NCI-H510A (cell line): ENCODE results near the gene MYOG.

ENCODE experiments used
- DNase-seq: peaks from one replicate; lab custom pipeline; 2025; lab: John Stamatoyannopoulos, UW

The MYOG gene

GRCh38 chr1:203090421-203091198 is 4.8 kb upstream of the MYOG start:
- no peak for DNase-seq

DNA sequence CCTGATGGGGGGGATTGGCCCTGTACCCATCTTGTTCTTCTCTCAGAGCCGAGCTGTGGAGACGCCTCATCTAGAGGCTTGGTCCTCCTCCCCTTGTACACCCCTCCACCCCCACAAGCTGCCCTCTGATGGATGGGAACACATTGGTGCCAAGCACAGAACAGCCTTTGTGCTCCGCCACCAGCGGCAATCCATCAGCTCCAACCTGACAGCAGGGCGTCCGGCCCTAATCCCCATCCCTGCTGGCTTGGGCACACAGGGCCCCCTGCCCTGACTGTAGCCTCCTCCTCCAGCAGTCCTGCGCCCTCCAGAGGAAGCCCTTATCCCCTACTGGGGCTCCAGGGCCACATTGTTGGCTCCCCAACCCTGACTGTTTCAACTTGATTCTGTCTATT is 3.8 kb upstream of the MYOG start:
- DNase-seq = no peak

GRCh38 chr1:203089001-203089650 is 3.3 kb upstream of the MYOG start:
- DNase-seq = no peak

- no peak for DNase-seq
Measured at GRCh38 chr1:203088441-203088840, 2.6 kb upstream of the MYOG start.

GRCh38 chr1:203086992-203087763 is 1.4 kb upstream of the MYOG start:
- no peak for DNase-seq

GRCh38 chr1:203084588-203085527 is 954 bp downstream of the MYOG start:
- no peak for DNase-seq

DNA sequence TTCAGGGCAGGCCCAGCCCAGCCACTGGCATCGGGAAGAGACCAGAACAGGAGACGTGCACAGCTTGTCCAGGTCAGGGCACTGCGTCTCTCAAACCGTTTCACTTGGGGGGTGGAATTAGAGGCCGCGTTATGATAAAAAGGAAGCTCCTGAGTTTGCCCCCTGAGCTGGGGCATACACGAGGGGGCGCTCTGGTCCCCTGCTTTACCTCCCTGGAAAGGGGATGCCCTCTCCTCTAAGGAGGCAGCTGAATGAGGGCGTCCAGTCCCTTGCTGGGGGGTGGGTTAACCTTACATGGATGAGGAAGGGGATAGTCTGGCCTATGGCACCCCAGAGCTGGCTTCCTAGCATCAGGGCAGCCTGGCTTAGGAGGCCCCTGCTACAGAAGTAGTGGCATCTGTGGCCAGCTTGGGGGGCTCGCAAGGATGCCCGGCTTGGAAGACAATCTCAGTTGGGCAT is 2.3 kb downstream of the MYOG start:
- DNase-seq = no peak

DNA sequence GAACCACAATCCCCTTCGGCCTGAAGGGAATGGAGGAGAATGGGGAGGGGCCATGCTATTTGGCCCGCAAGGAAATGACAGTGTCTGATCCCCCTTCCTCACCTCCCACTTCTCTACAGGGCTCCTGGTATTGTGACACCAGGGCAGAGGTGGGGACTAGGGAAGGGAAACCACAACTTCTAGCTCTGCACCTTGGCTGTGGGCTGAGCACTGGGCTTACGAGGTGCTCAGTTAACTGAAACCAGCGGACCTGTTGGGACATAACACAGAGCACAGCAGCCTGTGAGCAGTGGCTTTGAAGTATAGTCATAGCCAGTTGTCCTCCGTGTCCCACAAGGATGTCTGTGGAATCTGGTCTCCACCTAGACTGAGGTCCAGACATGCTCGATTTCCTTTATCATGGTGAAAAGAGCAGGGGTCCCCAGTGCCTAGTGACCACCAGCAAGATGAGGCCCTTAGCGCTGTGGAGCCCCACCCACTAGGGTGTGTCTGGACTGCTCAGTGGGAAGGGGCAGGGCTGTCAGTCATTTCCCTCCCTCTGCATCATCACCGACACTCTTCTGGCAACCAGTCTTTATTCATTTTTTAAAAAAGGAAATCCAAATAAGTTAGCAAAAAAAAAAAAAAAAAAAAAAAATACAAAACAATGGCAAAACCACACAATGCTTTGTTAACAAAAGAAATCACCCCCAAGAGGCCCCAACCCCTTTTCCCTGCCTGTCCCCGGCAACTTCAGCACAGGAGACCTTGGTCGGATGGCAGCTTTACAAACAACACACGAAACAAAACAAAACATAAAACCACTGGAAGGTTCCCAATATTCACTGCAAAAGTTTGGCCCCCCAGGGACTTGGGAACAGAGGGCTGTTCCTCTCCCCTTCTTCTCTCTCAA is 3.0 kb downstream of the MYOG start:
- DNase-seq = no peak

DNA sequence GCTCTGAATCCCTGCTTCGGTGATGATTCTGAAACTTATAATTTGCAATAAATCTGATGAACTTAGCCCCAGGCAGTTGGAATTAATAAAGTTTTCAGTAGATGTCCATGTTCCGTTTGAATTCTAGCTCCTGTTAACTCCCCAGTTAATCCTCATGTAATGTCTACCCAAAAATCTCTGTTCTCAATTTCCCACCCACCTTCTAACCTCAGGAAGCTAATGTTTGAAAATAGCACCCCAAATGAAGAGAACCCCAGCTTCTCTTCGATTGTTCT is 3.6 kb downstream of the MYOG start:
- DNase-seq = no peak

- DNase-seq = no peak
Measured at GRCh38 chr1:203081465-203082230, 4.2 kb downstream of the MYOG start.

GRCh38 chr1:203080456-203080855 is 5.4 kb downstream of the MYOG start:
- no peak for DNase-seq

DNA sequence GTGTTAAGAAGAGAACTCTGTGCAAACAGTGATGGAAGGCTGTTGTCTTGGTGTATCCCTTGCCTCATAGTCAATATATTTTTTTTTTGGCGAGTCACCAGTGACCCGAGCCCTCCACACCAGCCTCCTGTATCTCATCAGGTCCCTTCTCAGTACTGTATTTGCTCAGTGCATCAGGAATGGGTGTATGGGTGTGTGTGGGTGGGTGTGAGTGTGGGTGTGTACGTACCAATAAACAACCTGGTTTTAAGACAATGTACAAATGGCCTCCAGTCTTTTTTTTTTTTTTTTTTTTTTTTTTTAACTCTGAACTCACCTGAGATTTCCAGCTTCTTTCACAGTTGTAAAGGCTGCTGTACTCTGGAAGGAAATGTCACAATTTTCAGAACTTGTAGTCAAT is 7.3 kb downstream of the MYOG start:
- DNase-seq = no peak

GRCh38 chr1:203077956-203078355 is 7.9 kb downstream of the MYOG start:
- no peak for DNase-seq

- no peak for DNase-seq
Measured at GRCh38 chr1:203077367-203077766, 8.4 kb downstream of the MYOG start.

DNA sequence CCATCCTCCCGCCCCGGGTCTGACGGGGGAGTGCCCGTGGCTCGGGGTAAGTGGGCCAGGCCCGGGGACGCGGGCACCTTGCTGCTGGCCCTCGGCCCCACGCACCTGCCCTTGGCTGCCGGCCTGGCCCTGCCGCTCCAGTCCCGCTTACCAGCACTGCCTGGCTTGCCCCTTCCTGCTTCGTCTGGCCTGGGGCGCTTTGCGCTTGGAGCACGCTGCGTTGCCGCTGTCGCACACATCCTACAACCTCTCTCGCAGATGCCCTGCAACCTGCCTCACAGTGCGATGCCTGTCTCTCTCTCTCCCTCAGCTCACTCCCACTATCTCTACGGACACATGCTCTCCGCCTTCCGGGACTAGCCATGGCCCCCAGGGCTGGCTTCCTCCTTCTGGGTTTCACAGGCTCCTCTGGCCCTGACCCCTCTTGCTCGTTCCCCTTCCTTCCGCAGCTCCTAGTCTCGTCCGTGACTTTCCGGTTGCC is 9.7 kb downstream of the MYOG start:
- no peak for DNase-seq

DNA sequence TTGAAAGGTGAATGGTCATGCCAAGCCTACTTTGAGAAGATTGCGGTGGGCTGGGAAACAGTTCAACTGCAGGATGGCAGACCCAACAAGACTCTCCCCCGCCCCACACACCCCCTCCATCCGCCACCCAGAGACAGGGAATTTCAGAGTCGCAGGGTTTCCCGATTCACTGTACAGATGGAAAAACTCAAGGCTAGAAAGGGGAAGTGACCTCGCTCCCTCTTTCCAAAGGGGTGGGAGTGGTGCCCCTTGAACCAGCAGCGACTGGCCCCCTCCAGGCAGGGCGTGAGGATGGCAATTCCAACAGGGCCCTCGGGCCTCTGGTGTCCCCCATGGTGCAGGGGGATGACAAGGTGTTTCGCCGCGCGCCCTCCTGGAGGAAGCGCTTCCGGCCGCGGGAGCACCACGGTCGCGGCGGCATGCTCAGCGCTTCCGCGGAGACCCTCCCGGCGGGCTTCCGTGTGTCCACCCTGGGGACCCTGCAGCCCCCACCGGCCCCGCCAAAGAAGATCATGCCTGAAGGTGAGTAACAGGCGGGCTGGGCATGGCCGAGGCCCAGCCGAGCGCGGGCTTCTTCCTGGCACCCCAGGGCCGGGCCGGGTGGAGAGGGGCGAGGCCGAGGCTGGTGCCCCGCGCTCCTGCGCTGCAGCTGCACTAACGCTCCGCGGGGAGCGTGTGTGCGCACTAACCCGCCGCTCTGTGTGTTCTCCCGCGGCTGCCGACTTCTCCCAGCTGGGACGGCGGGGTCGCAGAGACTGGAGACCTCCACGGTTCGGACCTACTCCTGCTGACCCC is 10.4 kb downstream of the MYOG start:
- DNase-seq = no peak

GRCh38 chr1:203074610-203075009 is 11.2 kb downstream of the MYOG start:
- no peak for DNase-seq

DNA sequence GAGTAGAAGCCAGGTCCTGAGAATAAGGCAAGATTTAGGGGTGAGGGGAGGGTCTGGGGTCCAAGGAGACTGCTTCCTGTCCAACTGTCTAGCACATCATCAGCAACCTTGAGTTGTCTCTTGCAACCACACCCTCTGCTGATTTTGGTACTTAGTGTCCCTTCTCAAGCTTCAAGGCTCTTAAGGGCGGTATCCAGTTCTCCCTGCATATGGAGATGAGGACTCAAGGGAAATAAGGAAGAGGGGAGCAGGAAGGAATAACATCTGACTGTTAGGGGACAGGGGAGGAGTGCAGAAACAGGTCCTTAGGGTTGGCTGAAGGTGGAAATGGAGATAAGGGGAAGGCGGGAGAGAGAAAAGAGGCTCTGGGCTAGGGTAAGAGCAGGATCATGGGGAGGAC is 12.3 kb downstream of the MYOG start:
- no peak for DNase-seq

DNA sequence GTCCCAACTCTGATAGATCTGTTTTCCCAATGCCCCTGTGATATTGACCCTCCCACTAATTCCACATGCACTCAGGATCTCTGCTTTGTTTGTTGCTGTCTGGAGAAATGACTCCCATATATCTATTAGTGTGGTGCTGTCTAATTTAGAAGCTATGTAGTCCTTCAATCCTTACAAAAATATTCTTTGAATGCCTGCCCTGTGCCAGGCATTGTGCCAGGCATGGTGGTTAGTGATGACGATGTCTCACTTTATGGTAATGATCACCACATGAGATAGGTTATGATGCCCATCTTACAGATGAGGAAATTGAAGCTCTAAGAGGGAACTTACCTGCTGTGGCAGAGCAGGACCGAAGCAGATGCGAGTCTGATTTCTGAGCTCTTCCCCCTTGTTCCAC is 12.9 kb downstream of the MYOG start:
- no peak for DNase-seq
